NT2/D1 (cell line): ENCODE measurements around the gene MDM1.

Source experiments
- SUZ12 ChIP-seq: IDR thresholded peaks from 2 replicates; pipeline ENCODE4 v1.6.1; 2011; ENCODE audit not compliant: insufficient read length, insufficient read depth; ENCODE audit errors: extremely low read depth
- YY1 ChIP-seq: IDR thresholded peaks from 2 replicates; pipeline ENCODE4 v1.6.1; 2011; ENCODE audit not compliant: insufficient read length, insufficient read depth
- ZNF274 ChIP-seq: IDR thresholded peaks from 2 replicates; pipeline ENCODE4 v1.6.1; 2011; ENCODE audit warnings: mild to moderate bottlenecking, low read depth, low read length

DNA sequence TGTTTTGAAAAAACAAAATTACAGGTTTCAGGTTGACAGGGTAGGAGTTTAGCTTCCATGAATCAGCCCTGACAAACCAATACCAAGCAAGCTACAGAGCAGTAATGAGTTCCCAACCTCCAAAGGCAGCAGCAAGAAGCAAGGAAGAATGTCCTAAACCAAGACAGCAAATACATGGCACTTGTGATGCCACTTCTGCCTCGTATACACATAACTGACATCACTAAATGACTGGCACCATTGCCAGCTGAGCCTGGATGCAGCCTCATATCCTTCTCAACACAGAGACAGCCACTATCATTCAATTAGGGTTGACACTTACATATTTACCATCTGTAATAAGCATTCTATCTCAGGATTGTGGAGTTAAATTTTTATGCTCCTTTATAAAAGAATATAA, 35.0 kb upstream of the MDM1 start:
- TF ChIP-seq ZNF274 (no peak), YY1 (no peak), SUZ12 (no peak)
